ENCODE data around the gene PDE1A. TPM values are rescaled to one million over a fixed set of nuclear protein-coding genes. Genes with fewer than 3 reads are reported as not detected.

PDE1A gene
- total and polyA plus RNA-seq, 4 donors = 1.0 to 11.8 (median 3.6) TPM

- H3K27me3 ChIP-seq (ENCODE audit: control insufficient read depth in 3 of 3, insufficient read depth in 3 of 3, low read length in 2 of 3) = no peaks in the 10 kb centered on the region
- H3K9ac ChIP-seq (ENCODE audit: insufficient read depth in 1 of 2, low read length in 2 of 2) = no peak overlapping the region
- TF ChIP-seq, protein P1, sequence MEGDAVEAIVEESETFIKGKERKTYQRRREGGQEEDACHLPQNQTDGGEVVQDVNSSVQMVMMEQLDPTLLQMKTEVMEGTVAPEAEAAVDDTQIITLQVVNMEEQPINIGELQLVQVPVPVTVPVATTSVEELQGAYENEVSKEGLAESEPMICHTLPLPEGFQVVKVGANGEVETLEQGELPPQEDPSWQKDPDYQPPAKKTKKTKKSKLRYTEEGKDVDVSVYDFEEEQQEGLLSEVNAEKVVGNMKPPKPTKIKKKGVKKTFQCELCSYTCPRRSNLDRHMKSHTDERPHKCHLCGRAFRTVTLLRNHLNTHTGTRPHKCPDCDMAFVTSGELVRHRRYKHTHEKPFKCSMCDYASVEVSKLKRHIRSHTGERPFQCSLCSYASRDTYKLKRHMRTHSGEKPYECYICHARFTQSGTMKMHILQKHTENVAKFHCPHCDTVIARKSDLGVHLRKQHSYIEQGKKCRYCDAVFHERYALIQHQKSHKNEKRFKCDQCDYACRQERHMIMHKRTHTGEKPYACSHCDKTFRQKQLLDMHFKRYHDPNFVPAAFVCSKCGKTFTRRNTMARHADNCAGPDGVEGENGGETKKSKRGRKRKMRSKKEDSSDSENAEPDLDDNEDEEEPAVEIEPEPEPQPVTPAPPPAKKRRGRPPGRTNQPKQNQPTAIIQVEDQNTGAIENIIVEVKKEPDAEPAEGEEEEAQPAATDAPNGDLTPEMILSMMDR (IDR thresholded peaks at IDR 0.05; ENCODE audit: control extremely low read depth, extremely low read depth) = no peak
- no peak for DNase-seq
- no peak overlapping the region for H3K27ac ChIP-seq (ENCODE audit: low read depth in 1 of 2, low read length in 1 of 2)
- no peaks in the 10 kb centered on the region for H3K9me3 ChIP-seq (ENCODE audit: control insufficient read depth in 4 of 4, insufficient read depth in 3 of 4, low read length in 3 of 4)
- no peaks in the 10 kb centered on the region for H3K36me3 ChIP-seq (ENCODE audit: control insufficient read depth in 4 of 4, insufficient read depth in 4 of 4, low read length in 4 of 4)
- H3K4me1 ChIP-seq (ENCODE audit: control insufficient read depth in 5 of 5, insufficient read depth in 5 of 5, low read length in 5 of 5) = peaks cover 0 to 3% (median 0%) of the 10 kb centered on the region in 5 donors
- 59 to 76% methylated on average over 7 of the region's 7 CpGs for WGBS, 2 donors
- ATAC-seq (ENCODE audit: insufficient read depth, low FRiP score) = no peak
- no peak overlapping the region for H3K4me3 ChIP-seq
Observed at GRCh38 chr2:182144041-182144775, 282.6 kb downstream of the PDE1A start.

DNA sequence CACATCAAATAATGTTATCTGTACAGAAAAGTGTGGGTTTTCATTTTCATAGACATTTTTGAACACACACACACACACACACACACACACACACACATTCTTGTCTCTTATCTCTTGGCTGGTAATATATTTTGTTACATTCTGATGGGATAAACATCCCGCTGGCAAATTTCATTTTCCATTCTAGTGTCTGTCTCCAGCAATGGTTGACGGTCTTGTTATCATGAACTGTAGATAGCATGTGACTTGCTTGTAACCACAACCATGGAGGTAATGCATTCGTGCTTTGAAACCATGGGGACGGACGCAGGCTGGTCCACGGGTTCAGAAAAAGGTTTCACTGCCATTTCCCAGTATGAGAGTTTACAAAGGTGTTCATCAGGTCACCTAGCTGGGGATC is 284.8 kb downstream of the PDE1A start:
- Histone ChIP-seq H3K27me3 (ENCODE audit: control insufficient read depth in 3 of 3, insufficient read depth in 3 of 3, low read length in 2 of 3) (no peaks in the 10 kb centered on the region), H3K4me3 (no peak overlapping the region), H3K9ac (ENCODE audit: insufficient read depth in 1 of 2, low read length in 2 of 2) (no peak overlapping the region), H3K4me1 (ENCODE audit: control insufficient read depth in 5 of 5, insufficient read depth in 5 of 5, low read length in 5 of 5) (peaks cover 0 to 3% (median 0%) of the 10 kb centered on the region in 5 donors), H3K36me3 (ENCODE audit: control insufficient read depth in 4 of 4, insufficient read depth in 4 of 4, low read length in 4 of 4) (no peaks in the 10 kb centered on the region), H3K9me3 (ENCODE audit: control insufficient read depth in 4 of 4, insufficient read depth in 3 of 4, low read length in 3 of 4) (no peaks in the 10 kb centered on the region), H3K27ac (ENCODE audit: low read depth in 1 of 2, low read length in 1 of 2) (no peak overlapping the region)
- DNase-seq (peak in 2 of 3 donors; percentile 25 to 29), ATAC-seq (ENCODE audit: insufficient read depth, low FRiP score) (no peak)
- TF ChIP-seq, protein P1 (IDR thresholded peaks at IDR 0.05; ENCODE audit: control extremely low read depth, extremely low read depth) = no peak
- WGBS, 2 donors = 76 to 87% methylated on average over 6 of the region's 6 CpGs

DNA sequence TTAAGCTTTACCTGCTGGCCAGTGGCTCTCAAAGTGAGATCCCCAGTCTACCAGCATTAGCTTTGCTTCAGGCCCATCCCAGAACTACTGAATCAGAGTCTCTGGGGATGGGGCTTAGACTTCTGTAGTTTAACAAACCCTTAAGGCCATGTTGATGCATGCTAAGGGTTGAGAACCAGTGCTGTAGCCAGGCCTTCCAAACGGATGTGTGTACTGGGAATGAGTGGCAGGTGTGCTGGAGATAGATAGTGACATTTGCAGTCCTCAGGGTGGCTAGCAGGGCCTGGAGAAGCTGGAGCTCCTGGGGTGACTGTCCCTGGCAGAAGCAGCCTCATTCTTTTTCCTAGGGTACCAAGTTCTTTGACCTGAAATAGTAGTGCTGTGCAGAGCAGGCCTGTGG is 292.6 kb downstream of the PDE1A start:
- Histone ChIP-seq H3K4me1 (ENCODE audit: control insufficient read depth in 5 of 5, insufficient read depth in 5 of 5, low read length in 5 of 5) (no peaks in the 10 kb centered on the region), H3K36me3 (ENCODE audit: control insufficient read depth in 4 of 4, insufficient read depth in 4 of 4, low read length in 4 of 4) (no peaks in the 10 kb centered on the region), H3K4me3 (no peak overlapping the region), H3K27me3 (ENCODE audit: control insufficient read depth in 3 of 3, insufficient read depth in 3 of 3, low read length in 2 of 3) (no peaks in the 10 kb centered on the region), H3K9me3 (ENCODE audit: control insufficient read depth in 4 of 4, insufficient read depth in 3 of 4, low read length in 3 of 4) (no peaks in the 10 kb centered on the region), H3K27ac (ENCODE audit: low read depth in 1 of 2, low read length in 1 of 2) (no peak overlapping the region), H3K9ac (ENCODE audit: insufficient read depth in 1 of 2, low read length in 2 of 2) (no peak overlapping the region)
- DNase-seq (no peak), ATAC-seq (ENCODE audit: insufficient read depth, low FRiP score) (no peak)
- WGBS, 2 donors = 60 to 74% methylated on average over 1 of the region's 1 CpG
- TF ChIP-seq, protein P1 (IDR thresholded peaks at IDR 0.05; ENCODE audit: control extremely low read depth, extremely low read depth) = no peak

Measured in lung (tissue), 12 donors.